Nucleus accumbens (tissue), 56 donors: ENCODE results near the gene AK4.
"Not testable (repeated sequence)": the region's sequence is repeated elsewhere in the genome, so short reads cannot be mapped to it uniquely, and the experiment has no call there.

Source experiments
- DNase-seq, 56 donors: peaks; one replicate each; lab custom pipeline; 2025; lab: John Stamatoyannopoulos, UW

Gene AK4

GRCh38 chr1:65237088-65237487 is 89.1 kb downstream of the AK4 start:
- DNase-seq = not testable (repeated sequence)

DNA sequence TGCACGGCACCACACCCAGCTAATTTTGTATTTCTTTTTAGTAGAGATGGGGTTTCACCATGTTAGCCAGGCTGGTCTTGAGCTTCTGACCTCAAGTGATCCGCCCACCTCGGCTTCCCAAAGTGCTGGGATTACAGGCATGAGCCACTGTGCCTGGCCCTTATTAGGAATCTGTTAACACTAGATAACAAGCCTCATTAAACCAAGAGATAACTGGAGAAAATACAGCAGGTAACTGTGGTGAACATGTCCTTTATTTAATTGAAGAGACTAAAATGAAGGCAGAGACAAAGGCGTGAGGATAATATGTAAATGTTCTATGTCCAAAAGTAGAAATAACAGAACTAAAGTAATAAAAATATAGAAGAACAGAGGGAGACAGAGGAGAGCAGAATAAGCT is 89.5 kb downstream of the AK4 start:
- no peak for DNase-seq

GRCh38 chr1:65238010-65238409 is 90.0 kb downstream of the AK4 start:
- no peak for DNase-seq

DNA sequence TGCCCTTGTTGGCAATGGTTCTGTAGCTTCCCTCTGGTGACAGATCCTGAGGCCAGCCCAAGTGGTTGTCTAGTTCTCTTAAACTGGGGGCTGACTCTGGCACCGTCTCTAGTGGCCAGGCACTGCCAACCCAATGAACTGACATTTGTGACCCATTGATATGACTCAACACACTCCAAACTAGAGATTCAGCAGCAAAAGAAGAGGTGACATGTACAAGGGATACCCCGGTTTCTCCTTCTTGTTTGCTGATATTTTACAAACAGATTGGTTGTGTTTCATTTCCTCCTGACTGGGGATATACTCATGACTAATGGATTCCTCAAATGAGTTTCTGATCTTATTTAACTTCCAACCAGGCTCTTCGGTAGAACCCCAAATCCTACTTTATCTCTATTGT is 95.5 kb downstream of the AK4 start:
- no peak for DNase-seq

DNA sequence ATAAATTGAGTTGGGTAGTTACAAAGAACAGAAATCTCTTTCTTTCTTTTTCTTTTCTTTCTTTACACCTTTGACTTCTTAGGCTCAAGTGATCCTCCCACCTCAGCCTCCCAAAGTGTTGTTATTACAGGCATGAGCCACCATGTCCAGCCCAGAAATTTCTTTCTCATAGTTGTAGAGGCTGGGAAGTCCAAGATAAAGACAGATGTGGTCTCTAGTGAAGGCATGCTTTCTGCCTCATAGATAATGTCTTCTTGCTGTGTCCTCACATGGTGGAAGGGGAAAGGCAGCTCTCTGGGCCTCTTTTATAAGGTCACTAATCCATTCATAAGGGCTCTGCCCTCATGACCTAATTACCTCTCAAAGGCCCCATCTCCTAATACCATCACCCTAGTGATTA is 97.3 kb downstream of the AK4 start:
- no peak for DNase-seq

DNA sequence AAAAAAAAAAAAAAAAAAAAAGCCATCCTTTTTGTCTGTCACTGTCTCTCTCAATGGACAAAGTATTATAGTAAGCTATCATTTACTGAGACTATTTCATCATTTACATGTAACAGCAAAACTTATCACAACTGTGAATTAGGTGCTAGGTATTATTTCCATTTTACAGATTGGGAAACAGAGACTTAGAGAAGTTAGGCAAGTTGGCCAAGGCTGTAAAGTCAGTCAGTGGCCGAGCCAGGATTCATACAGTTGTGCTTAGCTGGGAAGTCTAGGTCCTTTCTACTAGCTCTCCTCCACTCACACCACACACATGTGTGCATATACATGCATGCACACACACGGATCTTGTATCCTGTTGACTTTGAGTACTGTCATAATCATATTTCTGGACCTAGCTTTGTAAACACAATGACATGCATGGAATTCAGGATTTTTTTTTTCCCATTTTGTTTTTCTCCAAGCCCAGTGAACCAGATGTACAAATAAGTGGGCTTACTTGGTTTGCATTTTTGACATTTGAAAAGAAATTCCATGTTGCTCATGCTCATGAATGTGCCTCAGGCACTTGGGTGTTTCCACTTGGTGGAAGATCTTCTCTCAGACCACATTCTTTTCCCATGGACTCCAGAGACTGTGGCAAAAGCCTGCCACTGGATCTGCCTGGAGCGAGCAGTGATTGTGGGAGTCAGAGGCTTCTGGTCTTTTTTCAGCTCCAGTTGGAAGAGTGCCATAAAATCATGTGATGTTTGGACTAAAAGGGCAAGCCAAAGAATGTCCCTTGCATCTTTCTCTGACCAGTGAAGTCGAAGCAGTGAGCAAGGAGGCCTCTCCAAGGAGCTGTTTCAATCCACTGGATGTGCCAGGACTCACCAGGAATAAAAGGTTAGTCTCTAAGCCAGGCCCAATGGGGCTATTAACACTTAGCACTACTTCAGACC is 99.7 kb downstream of the AK4 start:
- peak in 39 of 56 donors; percentile 8 to 74 (median 38) for DNase-seq

DNA sequence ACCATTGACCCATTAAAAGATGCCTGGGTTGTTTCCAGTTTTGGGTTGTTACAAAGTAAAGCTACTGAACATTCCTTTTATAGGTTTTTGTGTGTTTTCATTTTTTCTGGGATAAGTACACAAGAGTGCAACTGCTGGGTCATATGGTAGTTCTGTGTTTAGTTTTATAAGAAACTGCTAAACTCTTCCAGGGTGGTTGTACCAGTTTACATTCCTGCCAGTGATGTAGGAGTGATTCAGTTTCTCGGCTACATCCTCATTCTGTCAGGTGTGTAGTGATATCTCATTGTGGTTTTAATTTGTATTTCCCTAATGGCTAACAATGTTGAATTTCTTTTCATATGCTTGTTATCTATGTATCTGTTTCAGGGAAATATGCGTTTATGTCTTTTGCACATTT is 102.8 kb downstream of the AK4 start:
- no peak for DNase-seq

DNA sequence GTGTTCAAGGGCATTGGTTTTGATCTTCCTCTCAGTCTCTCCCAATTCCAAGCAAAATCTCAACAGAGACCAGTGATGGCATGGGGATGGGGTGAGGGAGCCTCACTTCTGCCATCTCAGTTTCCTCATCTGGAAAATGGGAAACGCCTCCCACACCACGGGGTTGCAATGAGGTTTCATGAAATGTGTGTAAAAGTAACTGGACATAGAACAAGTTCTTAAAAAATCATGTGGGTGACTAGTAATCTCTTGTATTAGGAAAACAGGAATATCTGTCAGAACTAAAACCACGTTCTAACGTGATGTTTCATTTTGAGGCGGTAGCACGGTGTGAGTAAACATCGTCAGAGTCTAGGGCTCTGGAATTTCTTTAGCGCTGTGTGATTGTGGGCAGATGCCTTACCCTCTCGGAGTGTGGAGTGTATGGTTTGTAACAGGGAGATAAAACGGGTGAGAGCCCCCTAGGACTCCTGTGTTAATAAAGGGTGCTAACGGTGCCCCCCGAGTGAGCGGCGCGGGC is 105.9 kb downstream of the AK4 start:
- DNase-seq = peak in 1 of 56 donors; percentile 34

DNA sequence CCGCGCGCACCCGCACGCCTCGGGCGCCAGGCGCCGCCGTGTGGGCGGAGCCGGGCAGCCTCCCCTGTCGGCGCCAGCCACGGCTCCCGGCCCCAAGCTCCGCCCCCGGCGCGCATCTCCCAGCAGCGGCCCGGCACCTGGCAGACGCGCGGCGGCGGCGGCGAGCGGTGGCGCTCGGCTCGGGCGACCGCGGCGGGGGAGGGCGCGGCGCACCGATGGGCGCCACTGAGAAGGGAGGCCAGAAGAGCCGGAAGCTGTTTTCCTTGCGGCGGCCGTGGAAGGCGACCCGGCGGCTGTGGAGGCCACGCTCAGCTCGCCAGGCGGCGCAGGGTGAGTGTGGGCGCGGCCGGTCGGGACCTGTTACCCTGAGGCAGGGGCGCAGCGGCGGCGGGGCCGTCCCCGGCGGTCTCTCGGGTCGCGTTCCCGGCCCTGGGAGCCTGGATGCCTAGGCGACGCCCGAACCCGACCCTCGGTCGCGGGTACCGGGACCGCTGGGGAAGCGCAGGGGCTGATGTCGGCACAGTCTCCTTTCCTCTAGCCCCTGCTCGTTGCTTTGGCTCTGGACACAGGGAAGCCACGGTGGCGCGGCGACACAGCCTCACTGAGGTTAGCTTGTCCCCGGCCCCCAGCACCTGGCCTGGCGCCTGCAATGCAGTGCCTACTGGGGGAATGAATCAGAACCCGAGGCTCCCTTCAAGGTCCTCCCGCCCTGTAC is 106.5 kb downstream of the AK4 start:
- DNase-seq = peak in 53 of 56 donors; percentile 37 to 90 (median 73)

DNA sequence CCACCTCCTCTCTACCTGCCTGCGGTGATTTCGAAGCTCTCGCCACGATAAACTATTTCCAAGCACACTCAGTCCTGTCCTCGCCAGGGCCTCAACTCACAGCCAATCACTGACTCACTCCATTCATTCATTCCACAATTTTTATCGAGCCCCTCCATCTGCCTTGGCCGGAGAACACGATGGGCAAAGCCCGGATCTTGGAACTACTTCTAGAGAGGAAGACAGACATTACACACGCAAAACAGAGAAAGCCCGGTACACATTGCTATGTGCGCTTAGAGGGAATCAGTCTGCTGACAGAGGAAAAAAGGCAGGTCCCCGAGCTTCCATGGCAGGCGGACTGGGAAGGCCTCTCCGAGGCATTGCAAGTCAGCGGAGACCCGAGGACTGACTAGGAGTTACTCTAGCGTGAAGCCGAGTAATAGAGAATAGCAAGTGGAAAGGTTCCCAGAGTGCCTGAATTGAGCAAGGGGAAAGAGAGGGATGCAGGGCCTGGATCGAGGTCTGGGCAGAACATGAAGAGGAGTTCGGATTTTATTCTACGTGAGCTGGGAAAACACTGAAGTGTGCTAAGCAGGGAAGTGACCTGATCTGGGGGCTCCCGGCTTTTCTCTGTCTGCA is 107.1 kb downstream of the AK4 start:
- DNase-seq = peak in 44 of 56 donors; percentile 7 to 73 (median 54)

DNA sequence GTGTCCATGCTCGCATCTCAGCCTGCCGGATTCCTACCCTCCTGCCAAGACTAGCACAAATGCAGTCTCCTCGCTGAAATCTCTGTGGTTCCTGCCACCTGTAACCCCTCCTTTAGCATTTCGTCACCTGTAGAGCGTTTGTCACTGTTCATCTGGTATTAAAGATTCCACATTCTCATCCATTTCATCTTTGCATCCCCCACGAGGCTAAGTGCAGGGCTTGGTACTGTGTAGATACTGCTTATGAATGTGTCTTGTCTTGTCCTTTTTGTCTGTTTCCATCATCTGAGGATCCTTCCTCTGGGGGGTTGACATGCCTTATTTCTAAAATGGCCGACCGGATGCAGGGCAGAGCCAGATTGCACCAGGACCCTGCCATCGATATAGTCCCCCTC is 107.7 kb downstream of the AK4 start:
- DNase-seq = peak in 14 of 56 donors; percentile 20 to 69 (median 53)

DNA sequence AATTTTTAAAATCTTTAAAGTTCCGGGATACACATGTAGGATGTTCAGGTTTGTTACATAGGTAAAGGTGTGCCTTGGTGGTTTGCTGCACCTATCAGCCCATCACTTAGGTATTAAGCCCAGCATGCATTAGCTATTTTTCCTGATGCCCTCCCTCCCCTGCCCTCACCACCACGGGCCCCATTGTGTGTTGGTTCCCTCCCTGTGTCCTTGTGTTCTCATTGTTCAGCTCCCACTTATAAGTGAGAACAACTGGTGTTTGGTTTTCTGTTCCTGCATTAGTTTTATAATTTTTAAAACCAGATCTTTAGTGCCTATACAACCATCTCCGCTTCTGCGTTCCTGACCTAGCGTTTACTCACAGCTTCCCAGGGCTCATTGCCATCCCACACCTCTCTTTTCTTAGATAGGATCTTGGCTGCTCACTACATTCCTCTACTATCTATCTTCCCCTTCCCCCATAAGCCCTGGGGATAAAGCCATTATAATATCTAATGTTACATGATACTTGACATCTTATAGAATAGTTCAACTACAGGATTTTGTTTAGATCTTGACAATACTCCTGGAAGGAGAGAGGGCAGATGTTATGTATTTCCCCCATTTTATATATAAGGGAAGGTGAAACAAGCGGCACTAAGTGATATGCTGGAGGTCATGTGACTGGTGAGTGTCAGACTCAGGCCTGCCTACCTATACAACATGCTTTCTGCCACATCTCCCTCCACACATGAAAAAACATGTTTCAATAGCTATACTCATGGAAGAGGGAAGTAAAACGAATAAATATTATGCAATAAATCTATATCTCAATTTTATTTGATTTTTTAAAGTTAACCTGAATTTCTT is 109.1 kb downstream of the AK4 start:
- DNase-seq = peak in 25 of 56 donors; percentile 4 to 59 (median 18)

DNA sequence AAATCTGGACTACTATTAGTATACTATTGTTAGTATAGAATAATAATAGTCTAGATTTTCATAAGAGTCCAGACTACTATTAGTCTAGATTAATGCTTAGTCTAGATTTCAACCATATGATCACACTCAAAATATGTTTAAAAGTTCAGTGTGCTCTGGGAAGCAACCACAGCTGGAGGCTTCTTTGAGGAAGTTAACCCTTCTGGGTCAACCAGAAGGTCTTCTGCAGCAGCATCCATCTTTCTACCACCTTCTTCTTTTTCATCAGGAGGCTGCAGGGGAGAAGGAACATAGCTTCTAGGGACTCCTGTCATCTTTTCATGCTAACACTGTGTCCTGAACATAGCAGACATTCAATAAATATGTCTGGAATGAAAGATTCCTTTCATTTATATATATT is 110.1 kb downstream of the AK4 start:
- DNase-seq = no peak

DNA sequence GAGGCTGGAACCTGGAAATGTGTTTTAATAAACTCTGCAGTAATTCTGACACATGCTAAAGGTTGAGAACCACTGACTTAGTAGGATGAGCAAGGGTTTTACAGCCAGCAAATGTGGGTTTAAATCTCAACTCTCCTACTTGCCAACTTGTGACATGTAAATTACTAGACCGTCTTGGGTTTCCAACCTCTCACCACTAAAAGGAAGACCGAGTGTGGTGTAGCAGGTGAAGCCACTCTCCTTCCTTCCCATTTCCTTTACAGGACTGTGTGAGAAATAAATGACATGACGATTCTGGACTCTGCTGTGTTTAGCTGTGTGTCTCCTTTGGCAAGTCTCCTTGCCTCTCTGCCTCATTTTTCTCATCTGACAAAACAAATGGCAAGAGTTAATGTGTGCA is 111.8 kb downstream of the AK4 start:
- DNase-seq = no peak

- DNase-seq = peak in 33 of 56 donors; percentile 5 to 75 (median 36)
Measured at GRCh38 chr1:65260851-65261473, 113.0 kb downstream of the AK4 start.

DNA sequence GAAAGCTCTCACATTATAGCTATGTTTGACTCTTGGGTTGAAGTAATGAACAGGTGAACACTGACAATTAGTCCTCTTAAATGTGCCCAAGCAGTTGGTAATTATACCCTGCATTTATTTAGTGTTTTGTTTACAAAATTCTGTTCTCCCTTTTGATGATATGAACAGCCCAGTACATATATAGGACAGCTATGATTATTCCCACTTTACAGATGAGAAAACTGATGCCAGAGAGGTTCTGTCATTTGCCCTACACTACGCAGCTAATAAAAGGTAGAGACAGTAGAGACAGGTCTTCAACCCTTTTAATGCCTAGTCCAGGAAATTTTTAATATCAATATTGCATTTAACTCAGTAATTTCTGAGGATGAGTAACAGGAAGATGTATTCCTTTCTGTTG is 115.3 kb downstream of the AK4 start:
- DNase-seq = no peak

GRCh38 chr1:65264197-65264929 is 116.4 kb downstream of the AK4 start:
- DNase-seq = peak in 47 of 56 donors; percentile 14 to 80 (median 52)

DNA sequence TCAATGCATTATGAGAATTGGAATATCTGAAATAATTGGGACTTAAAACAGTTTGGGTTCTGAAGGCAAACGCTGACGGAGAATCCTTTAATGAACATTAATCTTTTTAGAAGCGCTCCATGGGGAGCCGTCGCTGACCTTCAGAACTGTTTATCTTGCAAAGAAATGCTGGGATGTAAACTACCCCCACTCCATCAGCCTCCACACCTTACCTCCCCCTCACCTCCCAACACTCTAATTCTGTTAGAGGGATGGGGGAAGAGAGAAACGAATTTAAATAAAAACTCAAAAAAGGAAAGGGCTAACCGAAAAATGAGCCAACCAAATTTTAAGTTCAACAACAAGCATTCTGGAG is 117.3 kb downstream of the AK4 start:
- no peak for DNase-seq
